Measurements from ENCODE around the gene PHF12. TPM values are rescaled to one million over a fixed set of nuclear protein-coding genes. Genes with fewer than 3 reads are reported as not detected.
"Not testable (repeated sequence)": the region's sequence is repeated elsewhere in the genome, so short reads cannot be mapped to it uniquely, and the experiment has no call there.

PHF12 gene
- total and polyA plus RNA-seq, 5 experiments from 2014 or later = 5.2 to 124 (median 12.0) TPM

GRCh38 chr17:28885951-28886350 is 65.4 kb downstream of the PHF12 start:
- Mint-ChIP-seq H3K9me3 (no peaks in the 10 kb centered on the region), H3K4me1 (peaks cover 19 to 39% (median 29%) of the 10 kb centered on the region in 4 donors), H3K27me3 (no peaks in the 10 kb centered on the region), H3K27ac (no peak overlapping the region), H3K36me3 (peaks cover 0 to 49% (median 6%) of the 10 kb centered on the region in 3 donors), H3K4me3 (no peak overlapping the region)
- ATAC-seq (no peak), DNase-seq (no peak)
- POLR2A ChIA-PET = interaction anchor here (1.1 to 2.3 kb wide), 3 partner anchors 8 to 15 kb away, joined by 3 to 10 read pairs (median 5); partner anchors contain the start of gene FLOT2

GRCh38 chr17:28885363-28885762 is 66.0 kb downstream of the PHF12 start:
- ATAC-seq (no peak), DNase-seq (no peak)
- Mint-ChIP-seq H3K36me3 (peaks cover 0 to 51% (median 5%) of the 10 kb centered on the region in 3 donors), H3K4me1 (peaks cover 14 to 34% (median 26%) of the 10 kb centered on the region in 4 donors), H3K27ac (peak overlapping the region in 4 of 10 donors; percentile 41 to 75 (median 56)), H3K9me3 (no peaks in the 10 kb centered on the region), H3K4me3 (no peak overlapping the region), H3K27me3 (no peaks in the 10 kb centered on the region)
- POLR2A ChIA-PET = interaction anchor here (1.1 to 2.3 kb wide), 2 partner anchors 8 to 12 kb away, joined by 3 to 10 read pairs; partner anchors contain the start of gene FLOT2

GRCh38 chr17:28883967-28884702 is 67.2 kb downstream of the PHF12 start:
- H3K27ac Mint-ChIP-seq = peak overlapping the region in 2 of 10 donors; percentile 57 to 65
- POLR2A ChIA-PET = interaction anchor here (0.6 to 2.3 kb wide), 2 partner anchors 10 to 13 kb away, joined by 3 to 10 read pairs; partner anchors contain the start of gene FLOT2

GRCh38 chr17:28882154-28882895 is 69.0 kb downstream of the PHF12 start:
- Mint-ChIP-seq H3K27me3 (no peaks in the 10 kb centered on the region), H3K9me3 (no peaks in the 10 kb centered on the region), H3K4me1 (peaks cover 9 to 21% (median 16%) of the 10 kb centered on the region in 4 donors), H3K36me3 (peaks cover 6 to 74% (median 21%) of the 10 kb centered on the region in 3 donors), H3K27ac (peak overlapping the region in 1 of 10 donors; percentile 29), H3K4me3 (no peak overlapping the region)
- DNase-seq (no peak), ATAC-seq (no peak)
- POLR2A ChIA-PET = interaction anchor here (0.9 to 2.2 kb wide), 6 partner anchors 14 to 49 kb away, joined by 3 to 5 read pairs (median 4); partner anchors contain the start of gene FLOT2

More at GRCh38 chr17:28883967-28884702, 67.2 kb downstream of the PHF12 start:
- Mint-ChIP-seq H3K4me1 (peaks cover 9 to 28% (median 22%) of the 10 kb centered on the region in 4 donors), H3K36me3 (peaks cover 0 to 63% (median 8%) of the 10 kb centered on the region in 3 donors), H3K4me3 (no peak overlapping the region), H3K27me3 (no peaks in the 10 kb centered on the region), H3K9me3 (no peaks in the 10 kb centered on the region)
- ATAC-seq (no peak), DNase-seq (no peak)

GRCh38 chr17:28881533-28882056 is 69.7 kb downstream of the PHF12 start:
- DNase-seq = no peak
- H3K9me3 Mint-ChIP-seq = no peaks in the 10 kb centered on the region
- no peak overlapping the region for H3K4me3 Mint-ChIP-seq
- POLR2A ChIA-PET = interaction anchor here (0.9 to 2.2 kb wide), 5 partner anchors 13 to 48 kb away, joined by 3 to 5 read pairs (median 3); no protein-coding TSS in a partner anchor
- H3K27ac Mint-ChIP-seq = no peak overlapping the region
- ATAC-seq = no peak
- no peaks in the 10 kb centered on the region for H3K27me3 Mint-ChIP-seq
- H3K36me3 Mint-ChIP-seq = peaks cover 6 to 74% (median 23%) of the 10 kb centered on the region in 3 donors
- H3K4me1 Mint-ChIP-seq = peaks cover 9 to 20% (median 14%) of the 10 kb centered on the region in 4 donors

GRCh38 chr17:28880572-28880945 is 70.8 kb downstream of the PHF12 start:
- Mint-ChIP-seq H3K27me3 (no peaks in the 10 kb centered on the region), H3K4me1 (peaks cover 9 to 17% (median 10%) of the 10 kb centered on the region in 4 donors), H3K4me3 (no peak overlapping the region), H3K36me3 (peaks cover 6 to 68% (median 23%) of the 10 kb centered on the region in 3 donors), H3K9me3 (no peaks in the 10 kb centered on the region), H3K27ac (peak overlapping the region in 1 of 10 donors; percentile 24)
- no peak for ATAC-seq
- no peak for DNase-seq
- POLR2A ChIA-PET = interaction anchor here (2.2 kb wide), 1 partner anchor 16 kb away, joined by 5 read pairs; no protein-coding TSS in a partner anchor

GRCh38 chr17:28879886-28880571 is 71.3 kb downstream of the PHF12 start:
- Mint-ChIP-seq H3K9me3 (no peaks in the 10 kb centered on the region), H3K4me3 (no peak overlapping the region), H3K27me3 (no peaks in the 10 kb centered on the region), H3K27ac (peak overlapping the region in 4 of 10 donors; percentile 16 to 66 (median 45)), H3K4me1 (peaks cover 3 to 12% (median 5%) of the 10 kb centered on the region in 4 donors), H3K36me3 (peaks cover 6 to 62% (median 23%) of the 10 kb centered on the region in 3 donors)
- DNase-seq (no peak), ATAC-seq (no peak)
- POLR2A ChIA-PET = interaction anchor here (1.3 to 2.9 kb wide), 3 partner anchors 13 to 20 kb away, joined by 3 to 16 read pairs (median 6); no protein-coding TSS in a partner anchor

GRCh38 chr17:28878981-28879380 is 72.3 kb downstream of the PHF12 start:
- no peaks in the 10 kb centered on the region for H3K9me3 Mint-ChIP-seq
- peak overlapping the region in 2 of 10 donors; percentile 24 to 53 for H3K27ac Mint-ChIP-seq
- peaks cover 0 to 5% (median under 1%) of the 10 kb centered on the region in 4 donors for H3K4me1 Mint-ChIP-seq
- no peak overlapping the region for H3K4me3 Mint-ChIP-seq
- no peaks in the 10 kb centered on the region for H3K27me3 Mint-ChIP-seq
- DNase-seq = no peak
- POLR2A ChIA-PET = interaction anchor here (1.0 to 2.9 kb wide), 5 partner anchors 14 to 22 kb away, joined by 3 to 16 read pairs (median 5); partner anchors contain the start of gene FLOT2
- peak; percentile 33 to 38 for ATAC-seq
- peaks cover 6 to 52% (median 23%) of the 10 kb centered on the region in 3 donors for H3K36me3 Mint-ChIP-seq

- DNase-seq (no peak), ATAC-seq (no peak)
- POLR2A ChIA-PET = interaction anchor here (1.0 to 2.9 kb wide), 5 partner anchors 15 to 22 kb away, joined by 3 to 16 read pairs (median 5); partner anchors contain the start of gene FLOT2
- Mint-ChIP-seq H3K36me3 (peaks cover 6 to 50% (median 23%) of the 10 kb centered on the region in 3 donors), H3K4me3 (no peak overlapping the region), H3K4me1 (peaks cover 0 to 4% (median under 1%) of the 10 kb centered on the region in 4 donors), H3K27ac (peak overlapping the region in 4 of 10 donors; percentile 18 to 59 (median 44)), H3K27me3 (no peaks in the 10 kb centered on the region), H3K9me3 (no peaks in the 10 kb centered on the region)
Observed at GRCh38 chr17:28878158-28878910, 73.0 kb downstream of the PHF12 start.

GRCh38 chr17:28877150-28877711 is 74.1 kb downstream of the PHF12 start:
- Mint-ChIP-seq H3K27ac (peak overlapping the region in 1 of 10 donors; percentile 37), H3K36me3 (peaks cover 6 to 39% (median 20%) of the 10 kb centered on the region in 3 donors)
- H3K4me1 Mint-ChIP-seq = not testable (repeated sequence)

More at GRCh38 chr17:28877150-28877711, 74.1 kb downstream of the PHF12 start:
- H3K4me3 Mint-ChIP-seq, H3K9me3 Mint-ChIP-seq, H3K27me3 Mint-ChIP-seq, ATAC-seq, DNase-seq: not testable (repeated sequence)
- POLR2A ChIA-PET = interaction anchor here (2.9 kb wide), 1 partner anchor 16 kb away, joined by 16 read pairs; no protein-coding TSS in a partner anchor

All from naive thymus-derived CD8-positive, alpha-beta T cell (primary cell).